Erythroblast (primary cell): Measurements from ENCODE around the gene FJX1.

Experiments
- GATA1 ChIP-seq: IDR thresholded peaks from 2 replicates; pipeline ENCODE4 v1.6.1; 2011; ENCODE audit warnings: low read depth, mild to moderate bottlenecking, control low read depth, low read length, moderate library complexity
- POLR2A ChIP-seq: IDR thresholded peaks from 2 replicates; pipeline ENCODE4 v1.6.1; 2011; ENCODE audit warnings: mild to moderate bottlenecking, low read length

DNA sequence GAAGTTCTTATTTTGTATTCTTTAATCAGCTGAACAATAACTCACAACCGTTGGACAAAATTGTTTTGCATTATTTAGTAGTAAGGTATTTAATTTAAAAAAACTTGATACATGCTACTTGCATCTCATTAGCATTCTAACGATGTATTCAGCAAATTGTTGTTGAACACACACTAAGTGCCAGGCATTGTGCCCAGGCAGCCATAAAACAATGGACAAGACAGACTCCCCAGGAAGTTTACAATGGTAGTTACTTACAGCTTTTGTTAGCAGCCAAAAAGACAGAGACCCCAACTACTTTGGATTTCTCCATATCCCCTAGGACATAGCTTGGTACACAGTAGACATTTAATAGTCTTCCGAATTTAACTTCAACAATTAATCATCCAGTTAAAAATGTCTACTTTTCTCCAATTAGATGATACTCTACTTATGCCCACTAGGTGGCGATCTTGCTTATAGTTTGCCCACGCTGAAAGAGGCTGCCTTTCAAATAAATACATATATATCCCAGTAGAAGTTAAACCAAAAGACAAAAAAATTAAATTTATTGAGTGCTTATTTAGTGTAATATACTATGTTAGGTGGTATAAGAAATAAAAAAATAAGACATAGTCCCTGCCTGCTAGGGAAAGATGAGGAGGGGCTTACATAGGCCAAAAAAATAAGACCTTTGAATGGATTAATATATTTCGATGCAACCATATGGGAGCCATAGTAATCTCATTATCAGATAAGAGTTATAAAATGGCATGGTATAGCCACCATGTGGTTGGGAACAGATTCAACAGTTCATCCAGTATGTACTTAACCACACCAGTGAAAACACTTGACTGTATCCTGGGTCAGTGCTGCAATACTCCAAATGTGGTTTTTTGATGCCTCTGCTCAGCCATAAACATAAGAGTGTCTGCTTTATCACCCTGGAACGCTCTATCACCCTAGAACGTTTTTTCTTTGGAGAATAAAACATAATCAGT, 2.0 kb upstream of the FJX1 start:
- TF ChIP-seq POLR2A (no peak), GATA1 (no peak)
